ENCODE measurements around the gene ACIN1. TPM values are rescaled to one million over a fixed set of nuclear protein-coding genes. Genes with fewer than 3 reads are reported as not detected.

The ACIN1 gene
- total and polyA plus RNA-seq, 10 of the 15 experiments (the other 5 are each of a cell fraction or from before 2014, with no cell fraction given), result 4.3 to 148 (median 93.4) TPM

- TF ChIP-seq LARP7 (IDR thresholded peaks at IDR 0.05) (no peak), FOXM1 (IDR thresholded peaks at IDR 0.05; ENCODE audit: low read depth, low read length) (peak; percentile 52; the same call in 1 of the 2 replicates), CBFB (IDR thresholded peaks at IDR 0.05; ENCODE audit: low read depth) (0 out of 2 replicates have a peak, but pooled peaks have one; percentile 47), WRNIP1 (IDR thresholded peaks at IDR 0.05; ENCODE audit: borderline replicate concordance, low read depth, low read length) (0 out of 2 replicates have a peak, but pooled peaks have one; percentile 76), STAT1 (conservative IDR thresholded peaks at IDR 0.05) (peak; percentile 90; the same call in 1 of the 2 replicates), SIX5 (IDR thresholded peaks at IDR 0.05; ENCODE audit: low read depth, low read length, severe bottlenecking) (no peak), IKZF1 (conservative IDR thresholded peaks at IDR 0.05) (peak; percentile 48; the same call in 1 of the 2 replicates), SMARCA5 (IDR thresholded peaks at IDR 0.05) (peak; percentile 93; the same call in 1 of the 2 replicates), POLR2AphosphoS2 (IDR thresholded peaks at IDR 0.05; ENCODE audit: low read depth, low read length) (no peak), E4F1 (IDR thresholded peaks at IDR 0.05; ENCODE audit: borderline replicate concordance, partially characterized antibody) (no peak), KDM1A (IDR thresholded peaks at IDR 0.05; ENCODE audit: borderline replicate concordance) (no peak)
Observed at GRCh38 chr14:23120541-23121251, 25.8 kb upstream of the ACIN1 start (continued).

Measured in GM12878 (cell line).